HG03378 (cell line): Measurements from ENCODE around the gene NPSR1.
"Not testable (repeated sequence)": the region's sequence is repeated elsewhere in the genome, so short reads cannot be mapped to it uniquely, and the experiment has no call there.

Experiments
- ATAC-seq: cut with Tn5 transposase; IDR thresholded peaks from one replicate; pipeline ENCODE4 v1.9.1; 2021; ENCODE audit warnings: mild to moderate bottlenecking, moderate library complexity; ENCODE audit not compliant: unreplicated experiment

Gene NPSR1

GRCh38 chr7:34835901-34836600, 178.0 kb downstream of the NPSR1 start:
- no peak for ATAC-seq

GRCh38 chr7:34837316-34837715, 179.3 kb downstream of the NPSR1 start:
- no peak for ATAC-seq

- no peak for ATAC-seq
These were observed 179.8 kb downstream of the NPSR1 start for GRCh38 chr7:34837801-34838201.

- ATAC-seq: no peak
These were observed 180.3 kb downstream of the NPSR1 start for GRCh38 chr7:34838329-34838728.

GRCh38 chr7:34839645-34840044, 181.6 kb downstream of the NPSR1 start:
- no peak for ATAC-seq

GRCh38 chr7:34840176-34840785, 182.3 kb downstream of the NPSR1 start:
- no peak for ATAC-seq

- ATAC-seq: no peak
These were observed 183.3 kb downstream of the NPSR1 start for GRCh38 chr7:34841326-34841725.

- ATAC-seq: no peak
These were observed 184.8 kb downstream of the NPSR1 start for GRCh38 chr7:34842782-34843181.

- no peak for ATAC-seq
These were observed 186.4 kb downstream of the NPSR1 start for GRCh38 chr7:34844406-34844805.

GRCh38 chr7:34844936-34845665, 187.1 kb downstream of the NPSR1 start:
- ATAC-seq: no peak

GRCh38 chr7:34845666-34846361, 187.8 kb downstream of the NPSR1 start:
- no peak for ATAC-seq

- ATAC-seq: no peak
These were observed 189.0 kb downstream of the NPSR1 start for GRCh38 chr7:34846976-34847375.

- no peak for ATAC-seq
These were observed 190.7 kb downstream of the NPSR1 start for GRCh38 chr7:34848670-34849069.

GRCh38 chr7:34849163-34849960, 191.3 kb downstream of the NPSR1 start:
- ATAC-seq: no peak

GRCh38 chr7:34849986-34850385, 192.0 kb downstream of the NPSR1 start:
- no peak for ATAC-seq

GRCh38 chr7:34850681-34851080, 192.7 kb downstream of the NPSR1 start:
- ATAC-seq: no peak

GRCh38 chr7:34851431-34851830, 193.4 kb downstream of the NPSR1 start:
- ATAC-seq: no peak

- not testable (repeated sequence) for ATAC-seq
These were observed 200.4 kb downstream of the NPSR1 start for GRCh38 chr7:34858444-34858843.

- not testable (repeated sequence) for ATAC-seq
These were observed 201.3 kb downstream of the NPSR1 start for GRCh38 chr7:34859281-34859680.

GRCh38 chr7:34866222-34866621, 208.2 kb downstream of the NPSR1 start:
- not testable (repeated sequence) for ATAC-seq

GRCh38 chr7:34867341-34867740, 209.3 kb downstream of the NPSR1 start:
- ATAC-seq: not testable (repeated sequence)
